K562 (cell line): Measurements from ENCODE around the gene ADGRD1.

Source experiments
- CTCF ChIP-seq, 3 experiments: IDR thresholded peaks in 2 of 3; conservative IDR thresholded peaks in 1 of 3; 2 replicates each; pipeline ENCODE4 v1.5.1; 2011 to 2012; ENCODE audit warnings: low read length in 3 of 3, mild to moderate bottlenecking in 3 of 3, control low read depth in 2 of 3, improper control_type of control experiment in 1 of 3, inconsistent platforms in 1 of 3, low read depth in 1 of 3, mixed read lengths in 1 of 3, moderate library complexity in 1 of 3; ENCODE audit not compliant: insufficient read depth in 2 of 3
- CUX1 ChIP-seq: fragments of 200-800 bp; sonication (Bioruptor generic); IDR thresholded peaks from 2 replicates; pipeline ENCODE4 v1.6.1; 2016; ENCODE audit warnings: missing genetic modification characterization, missing compliant biosample characterization
- DPF2 ChIP-seq: fragments of 450-650 bp; IDR thresholded peaks from 2 replicates; pipeline ENCODE4 v1.6.1; 2016
- GABPA ChIP-seq: fragments of 200-800 bp; sonication (Bioruptor generic); conservative IDR thresholded peaks from 2 replicates; pipeline ENCODE4 v1.6.1; 2016; ENCODE audit warnings: low read depth, missing genetic modification characterization, missing compliant biosample characterization
- POLR2A ChIP-seq: fragments of 450-650 bp; conservative IDR thresholded peaks from 2 replicates; pipeline ENCODE4 v1.6.1; 2016
- POLR2AphosphoS5 ChIP-seq: IDR thresholded peaks from 2 replicates; pipeline ENCODE4 v1.6.1; 2011; ENCODE audit warnings: mild to moderate bottlenecking, low read depth, low read length, moderate library complexity; ENCODE audit not compliant: control insufficient read depth, insufficient read depth
- PRPF4 ChIP-seq: fragments of 200-400 bp; formaldehyde crosslinking; IDR thresholded peaks from one replicate; pipeline ENCODE4 v1.6.1; 2017; ENCODE audit warnings: low read length, low read depth, mild to moderate bottlenecking; ENCODE audit not compliant: insufficient read depth, poor library complexity, severe bottlenecking
- ZNF146 ChIP-seq: IDR thresholded peaks from one replicate; pipeline ENCODE4 v1.6.1; 2018; ENCODE audit warnings: missing compliant biosample characterization; ENCODE audit not compliant: unreplicated experiment
- ZNF644 ChIP-seq: fragments of 200-800 bp; sonication (Bioruptor generic); IDR thresholded peaks from 2 replicates; pipeline ENCODE4 v1.6.1; 2016; ENCODE audit warnings: low read depth, missing genetic modification characterization, missing compliant biosample characterization
- TF ChIP-seq, protein P1 (sequence below): fragments of 250-450 bp; sonication (Bioruptor Pico); IDR thresholded peaks from 2 replicates; pipeline ENCODE4 v1.8.0; 2021; ENCODE audit warnings: moderate library complexity, mild to moderate bottlenecking, inconsistent platforms

DNA sequence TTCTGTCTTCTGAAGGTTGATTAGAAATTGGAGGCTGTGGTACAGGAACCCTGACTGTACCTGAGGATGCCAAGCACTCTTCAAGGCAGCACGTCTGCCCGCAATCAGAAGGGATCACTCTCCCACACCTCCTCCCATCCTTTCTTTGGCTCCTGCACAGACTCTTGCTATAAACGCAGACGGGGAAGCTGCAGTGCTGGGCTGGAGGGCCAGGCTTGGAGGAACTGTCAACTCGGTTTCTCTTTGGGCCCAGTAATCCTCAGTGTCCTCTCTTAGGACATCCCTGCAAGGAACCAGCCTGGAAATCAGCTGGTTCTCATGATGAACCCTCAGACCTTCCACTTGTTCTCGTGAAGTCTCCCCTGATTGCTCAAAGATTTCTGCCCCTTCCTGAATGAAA is 201.4 kb downstream of the ADGRD1 start:
- TF ChIP-seq ZNF146 (no peak), ZNF644 (tag) (no peak), GABPA (tag) (no peak), DPF2 (no peak), CUX1 (CRISPR knock-in tag) (no peak), POLR2AphosphoS5 (no peak), POLR2A (no peak), CTCF (IDR thresholded peaks at IDR 0.05 in 2 of 3, conservative IDR thresholded peaks at IDR 0.05 in 1 of 3; ENCODE audit: insufficient read depth in 2 of 3, low read depth in 1 of 3, low read length in 3 of 3) (no peak), PRPF4 (no peak)
- TF ChIP-seq, protein P1, sequence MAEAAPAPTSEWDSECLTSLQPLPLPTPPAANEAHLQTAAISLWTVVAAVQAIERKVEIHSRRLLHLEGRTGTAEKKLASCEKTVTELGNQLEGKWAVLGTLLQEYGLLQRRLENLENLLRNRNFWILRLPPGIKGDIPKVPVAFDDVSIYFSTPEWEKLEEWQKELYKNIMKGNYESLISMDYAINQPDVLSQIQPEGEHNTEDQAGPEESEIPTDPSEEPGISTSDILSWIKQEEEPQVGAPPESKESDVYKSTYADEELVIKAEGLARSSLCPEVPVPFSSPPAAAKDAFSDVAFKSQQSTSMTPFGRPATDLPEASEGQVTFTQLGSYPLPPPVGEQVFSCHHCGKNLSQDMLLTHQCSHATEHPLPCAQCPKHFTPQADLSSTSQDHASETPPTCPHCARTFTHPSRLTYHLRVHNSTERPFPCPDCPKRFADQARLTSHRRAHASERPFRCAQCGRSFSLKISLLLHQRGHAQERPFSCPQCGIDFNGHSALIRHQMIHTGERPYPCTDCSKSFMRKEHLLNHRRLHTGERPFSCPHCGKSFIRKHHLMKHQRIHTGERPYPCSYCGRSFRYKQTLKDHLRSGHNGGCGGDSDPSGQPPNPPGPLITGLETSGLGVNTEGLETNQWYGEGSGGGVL (CRISPR knock-in tag): no peak
